ENCODE data around the gene RALB.
"Not testable (repeated sequence)": the region's sequence is repeated elsewhere in the genome, so short reads cannot be mapped to it uniquely, and the experiment has no call there.

The RALB gene

DNA sequence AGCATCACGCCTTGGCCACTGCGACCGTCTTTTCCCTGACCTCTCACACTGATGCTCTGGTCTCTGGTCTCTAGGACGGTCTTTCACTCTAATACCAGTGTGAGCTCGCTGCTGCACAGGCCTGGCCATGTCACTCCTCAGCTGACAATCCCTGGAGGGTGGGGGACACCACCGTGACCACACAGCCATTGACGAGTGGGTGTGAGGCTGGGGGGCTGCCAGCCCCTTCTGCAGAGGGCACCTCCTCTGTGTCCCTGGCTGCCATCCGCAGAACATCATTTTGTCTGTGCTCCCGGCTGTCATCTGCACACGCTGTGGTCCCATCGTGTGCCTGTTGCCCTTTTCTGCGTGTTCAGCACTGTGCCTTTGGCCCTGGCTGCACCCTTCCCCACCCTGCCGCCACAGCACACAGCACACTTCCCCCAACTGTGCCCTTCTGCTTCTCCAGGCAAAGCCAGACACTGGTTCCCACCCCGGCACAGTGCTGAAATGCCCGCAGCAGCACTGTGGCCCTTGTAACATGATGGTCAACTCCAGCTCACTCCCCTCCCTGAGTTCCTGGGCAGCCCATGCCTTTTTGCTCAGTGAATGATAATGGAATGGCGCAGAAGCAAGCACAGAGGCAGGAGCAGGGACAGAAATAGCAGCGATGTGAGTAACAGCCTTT is 62.8 kb downstream of the RALB start:
- DNase-seq (ENCODE audit: low spot score), result no peak

DNA sequence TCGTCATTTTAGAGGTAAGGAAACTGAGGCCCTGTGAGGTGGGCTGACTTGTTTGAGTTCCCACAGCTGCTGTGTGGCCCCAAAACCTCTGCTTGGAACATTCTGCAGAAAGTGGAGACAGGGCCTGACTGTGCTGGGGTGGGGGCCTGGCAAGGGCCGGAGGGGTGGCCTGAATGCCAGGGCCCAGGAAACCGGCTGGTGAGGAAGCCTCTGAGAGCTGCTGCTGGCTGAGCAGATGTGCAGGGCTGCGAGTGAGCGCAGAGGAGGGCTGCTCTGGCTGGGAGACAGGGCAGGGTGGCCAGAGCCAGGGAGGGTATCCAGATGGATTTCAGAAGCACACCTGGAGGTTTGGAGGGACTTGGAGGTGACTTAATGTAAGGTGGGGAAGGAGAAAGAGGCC is 63.4 kb downstream of the RALB start:
- DNase-seq (ENCODE audit: low spot score), result no peak

DNA sequence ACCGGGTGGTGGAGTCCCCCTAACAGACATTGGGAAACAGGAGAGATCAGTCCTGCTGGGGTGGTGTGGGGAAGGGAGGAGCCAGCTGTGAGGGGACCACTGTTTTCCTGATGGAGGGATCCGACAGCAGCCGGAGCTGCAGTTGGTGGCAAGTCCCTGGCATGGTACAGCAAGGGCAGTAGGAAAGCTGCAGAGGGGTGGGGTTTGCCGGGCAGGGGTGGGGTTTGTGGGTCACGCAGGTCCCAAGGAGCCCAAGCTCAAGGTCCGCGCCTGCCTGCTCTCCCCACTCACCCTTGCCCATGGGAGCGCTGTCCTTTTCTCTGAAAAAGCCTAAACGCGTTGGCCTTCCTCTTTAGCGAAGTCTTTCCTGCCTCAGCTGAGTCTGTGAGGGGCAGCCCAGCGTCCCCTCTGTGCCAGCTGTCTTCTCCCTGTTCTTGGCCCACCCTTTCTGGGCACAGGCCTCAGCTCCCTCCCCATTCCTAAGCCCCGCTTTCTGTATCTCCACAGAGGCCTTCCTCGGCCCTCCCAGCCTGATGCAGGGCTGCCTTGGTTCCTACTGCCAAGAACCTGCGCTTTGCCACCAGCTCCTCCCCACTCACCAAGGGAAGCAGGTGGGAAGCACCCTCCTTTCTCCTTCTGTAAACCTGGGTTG is 64.0 kb downstream of the RALB start:
- DNase-seq (ENCODE audit: low spot score), result no peak

DNA sequence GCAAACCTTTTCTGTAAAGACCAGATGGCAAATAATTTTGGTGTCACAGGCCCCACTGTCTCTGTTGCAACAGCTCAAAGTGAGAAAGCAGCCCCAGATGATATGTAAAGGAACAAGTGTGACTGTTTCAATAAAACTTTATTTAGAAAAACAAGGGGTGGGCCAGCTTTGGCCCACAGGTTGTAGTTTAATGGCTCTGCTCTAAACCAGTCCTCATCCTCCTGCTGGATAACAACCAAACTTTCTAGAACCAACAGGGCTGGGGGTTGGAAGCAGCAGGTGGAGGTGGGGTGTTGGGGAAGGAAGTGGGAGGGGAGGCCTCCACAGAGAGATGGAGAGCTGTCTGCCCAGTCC is 64.5 kb downstream of the RALB start:
- no peak for DNase-seq (ENCODE audit: low spot score)

DNA sequence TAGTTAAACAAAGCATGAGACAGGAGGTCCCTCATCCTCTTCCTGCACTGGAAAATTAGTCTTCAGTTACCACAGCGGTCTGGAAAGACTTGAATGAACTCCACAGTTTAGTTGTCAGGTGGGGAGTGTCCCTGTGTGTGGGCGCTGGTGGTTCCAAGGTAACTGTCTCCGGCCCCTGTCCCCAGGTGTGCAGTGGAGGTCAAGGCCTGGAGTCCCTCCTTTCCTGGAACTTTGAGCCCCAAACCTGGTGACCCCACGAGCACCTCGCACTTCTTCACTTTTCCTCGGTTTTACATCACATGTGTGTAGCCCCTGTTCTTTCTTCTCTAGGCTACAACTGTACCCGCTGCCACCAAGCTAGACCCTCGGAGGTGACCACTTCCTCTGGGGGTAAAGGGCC is 65.3 kb downstream of the RALB start:
- DNase-seq (ENCODE audit: low spot score), result no peak

DNA sequence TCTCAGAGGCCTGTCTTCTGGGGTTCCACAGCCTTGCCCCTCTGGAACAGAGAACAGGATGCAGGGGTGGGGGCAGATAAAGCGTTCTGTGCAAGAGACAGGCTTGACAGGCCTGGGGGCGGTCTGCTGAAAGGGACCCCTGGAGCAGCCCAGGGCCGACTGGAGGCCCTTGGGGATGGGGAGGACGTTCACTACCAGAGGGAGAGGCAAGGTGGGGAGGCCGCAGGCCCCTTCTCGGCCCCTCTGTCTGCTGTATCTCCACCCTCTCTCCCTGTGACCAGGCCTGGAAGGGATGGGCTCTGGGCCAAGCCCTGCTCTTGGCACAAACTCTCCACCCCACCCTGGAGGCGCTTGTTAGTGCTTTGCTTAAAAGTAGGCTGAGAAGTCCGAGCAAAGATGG is 66.0 kb downstream of the RALB start:
- DNase-seq (ENCODE audit: low spot score), result no peak

DNA sequence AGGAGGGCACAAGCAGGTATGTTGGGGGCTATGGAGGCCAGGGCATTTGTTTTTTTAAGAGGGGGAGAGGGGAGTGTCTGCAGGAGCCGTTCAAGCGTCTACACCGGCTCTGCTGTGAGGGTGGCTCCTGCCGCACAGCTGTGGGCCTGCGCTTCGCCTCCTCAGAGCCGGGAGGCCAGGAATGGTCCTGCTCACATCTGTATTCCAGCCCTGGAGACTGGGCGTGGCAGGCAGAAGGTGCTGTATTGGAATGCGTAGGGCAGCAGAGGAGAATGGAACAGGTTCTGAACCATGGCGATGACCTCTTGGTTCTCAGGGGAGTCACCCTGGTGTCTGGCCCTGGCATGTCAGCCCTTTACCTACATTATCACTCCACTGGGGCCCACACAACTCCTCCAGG is 66.5 kb downstream of the RALB start:
- DNase-seq (ENCODE audit: low spot score), result no peak

DNA sequence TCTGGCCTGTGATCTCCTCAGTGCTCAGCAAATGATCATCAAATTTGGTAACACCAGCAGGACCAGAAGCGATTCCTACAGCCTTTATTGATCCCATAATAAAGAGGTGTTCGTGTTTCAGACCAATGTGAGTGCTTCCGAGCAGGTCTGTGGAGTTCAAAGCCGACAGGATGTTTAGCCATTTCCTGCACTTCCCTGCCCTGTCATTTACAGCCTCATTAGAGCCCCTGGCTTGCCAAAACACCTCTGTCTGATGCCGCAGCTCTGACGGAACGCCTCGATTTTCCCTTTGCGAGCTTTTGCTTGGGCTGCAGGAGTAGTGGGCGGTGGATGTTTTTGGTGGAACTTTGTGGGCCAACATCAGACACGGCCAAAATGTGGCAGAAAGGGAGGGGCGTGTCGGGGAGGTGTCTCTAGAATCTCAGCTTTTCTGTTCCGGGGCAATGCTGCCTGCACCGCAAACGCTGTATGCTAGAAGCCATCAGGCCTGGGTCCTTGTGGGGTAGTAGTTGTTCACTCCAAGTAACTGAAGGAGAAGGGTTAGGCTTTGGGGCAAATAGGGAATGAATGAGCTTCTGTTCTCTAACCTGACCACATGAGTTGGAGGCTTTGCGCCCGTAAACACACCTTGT is 67.2 kb downstream of the RALB start:
- no peak for DNase-seq (ENCODE audit: low spot score)

DNA sequence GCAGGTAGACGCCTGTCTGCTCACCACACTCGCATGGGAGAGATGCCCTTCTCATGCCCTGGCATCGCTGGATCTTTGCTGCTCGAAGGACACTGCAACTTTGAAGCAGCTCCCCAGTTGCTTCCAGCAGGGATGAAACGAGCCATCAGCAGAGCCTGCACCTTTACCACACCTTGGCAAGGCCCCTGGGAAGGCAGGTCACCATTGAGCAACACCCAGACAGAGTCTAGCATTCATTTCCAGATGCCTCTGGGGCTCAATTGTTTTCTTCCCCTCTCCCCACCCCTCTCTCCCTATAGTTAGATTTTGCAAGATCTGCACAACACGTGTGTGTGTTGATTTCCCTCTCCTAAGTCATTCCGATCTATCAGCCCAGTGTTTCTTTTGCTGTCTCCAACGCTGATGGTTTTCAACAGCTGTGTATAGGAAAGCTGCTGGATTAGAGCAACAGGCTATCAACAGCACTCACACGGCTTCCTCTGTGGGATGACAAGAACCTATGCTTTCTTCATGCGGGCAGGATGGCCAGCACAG is 67.7 kb downstream of the RALB start:
- no peak for DNase-seq (ENCODE audit: low spot score)

DNA sequence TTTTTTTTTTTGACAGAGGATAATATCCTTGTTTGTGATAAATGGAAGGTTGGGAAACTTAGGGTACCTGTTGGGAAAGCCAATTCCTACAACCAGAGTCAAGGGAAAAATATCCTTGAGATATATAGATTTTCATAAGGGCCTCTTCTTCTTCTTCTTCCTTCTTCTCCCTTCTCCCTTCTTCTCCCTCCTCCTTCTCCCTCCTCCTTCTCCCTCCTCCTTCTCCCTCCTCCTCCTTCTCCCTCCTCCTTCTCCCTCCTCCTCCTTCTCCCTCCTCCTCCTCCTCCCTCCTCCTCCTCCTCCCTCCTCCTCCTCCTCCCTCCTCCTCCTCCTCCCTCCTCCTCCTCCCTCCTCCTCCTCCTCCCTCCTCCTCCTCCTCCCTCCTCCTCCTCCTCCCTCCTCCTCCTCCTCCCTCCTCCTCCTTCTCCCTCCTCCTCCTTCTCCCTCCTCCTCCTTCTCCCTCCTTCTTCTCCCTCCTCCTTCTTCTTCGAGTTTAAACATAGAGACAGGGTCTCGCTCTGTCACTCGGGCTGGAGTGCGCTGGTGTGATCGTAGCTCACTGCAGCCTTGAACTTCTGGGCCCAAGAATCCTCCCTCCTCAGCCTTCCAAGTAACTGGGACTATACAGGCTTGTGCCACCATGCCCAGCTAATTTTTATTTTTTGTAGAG is 68.4 kb downstream of the RALB start:
- not testable (repeated sequence) for DNase-seq (ENCODE audit: low spot score)

DNA sequence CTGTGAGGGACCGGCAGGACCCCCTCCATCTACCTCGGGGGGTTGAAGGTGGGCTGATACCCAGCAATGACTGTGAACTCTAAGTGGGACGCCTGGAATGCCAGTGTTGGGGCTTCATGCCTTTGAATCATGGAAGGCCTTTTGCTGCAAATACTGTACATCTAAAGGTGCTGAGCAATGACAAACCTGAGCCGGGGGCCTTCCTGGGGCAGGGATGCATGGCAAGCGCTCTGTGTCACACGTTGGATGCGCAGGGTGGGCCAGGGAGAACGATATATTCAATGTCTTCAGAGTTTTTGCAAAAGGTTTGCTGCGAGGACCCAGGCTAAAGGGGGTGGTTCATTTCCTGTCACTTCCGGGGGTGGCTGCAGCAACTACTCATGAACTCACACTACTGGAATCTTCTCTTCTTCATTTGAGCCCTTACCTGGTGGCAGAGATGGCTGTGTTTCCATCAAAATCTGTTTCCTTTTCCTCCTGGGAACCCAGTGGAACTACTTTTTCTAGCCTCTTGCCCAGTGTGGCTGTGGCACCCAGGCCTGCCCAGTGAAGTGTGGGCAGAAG is 69.2 kb downstream of the RALB start:
- no peak for DNase-seq (ENCODE audit: low spot score)

DNA sequence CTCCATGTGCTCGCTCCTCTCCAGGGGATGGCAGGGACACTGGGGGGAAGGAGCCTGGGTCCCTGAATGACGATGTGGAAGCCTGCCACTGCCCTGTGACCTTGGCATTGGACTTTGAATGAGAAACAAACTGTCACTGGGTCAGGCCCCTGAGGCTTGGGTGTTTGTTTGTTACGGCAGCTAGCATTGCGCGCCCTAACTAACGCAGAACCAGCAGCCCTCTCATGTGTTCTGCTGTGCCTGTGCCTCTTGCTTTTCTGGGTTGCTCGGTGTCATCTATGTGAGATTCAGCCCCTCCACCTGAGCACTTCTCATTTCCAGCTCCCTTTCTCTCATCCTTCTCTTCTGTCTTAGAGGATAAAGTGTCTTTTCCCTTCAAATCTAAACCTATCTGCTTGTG is 69.7 kb downstream of the RALB start:
- no peak for DNase-seq (ENCODE audit: low spot score)

DNA sequence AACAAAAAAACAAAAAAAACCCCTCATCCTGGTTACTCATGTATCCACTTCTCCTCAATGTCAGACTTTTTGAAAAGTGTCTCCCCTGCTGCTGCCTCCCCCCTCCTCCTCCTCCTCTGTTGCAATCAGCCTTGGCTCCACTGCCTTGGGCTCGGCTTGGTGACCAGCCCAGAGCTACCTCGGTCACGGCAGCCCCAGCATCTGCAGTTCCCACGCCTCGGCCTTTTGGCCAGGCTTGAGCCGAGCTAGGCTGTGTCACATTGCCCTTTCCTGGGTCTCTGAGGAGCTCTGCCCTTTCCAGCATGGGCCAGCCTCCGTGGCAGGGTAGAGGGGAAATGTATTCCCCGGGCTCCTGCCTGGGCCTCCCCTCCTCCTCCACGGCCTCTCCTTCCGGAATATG is 70.6 kb downstream of the RALB start:
- no peak for DNase-seq (ENCODE audit: low spot score)

DNA sequence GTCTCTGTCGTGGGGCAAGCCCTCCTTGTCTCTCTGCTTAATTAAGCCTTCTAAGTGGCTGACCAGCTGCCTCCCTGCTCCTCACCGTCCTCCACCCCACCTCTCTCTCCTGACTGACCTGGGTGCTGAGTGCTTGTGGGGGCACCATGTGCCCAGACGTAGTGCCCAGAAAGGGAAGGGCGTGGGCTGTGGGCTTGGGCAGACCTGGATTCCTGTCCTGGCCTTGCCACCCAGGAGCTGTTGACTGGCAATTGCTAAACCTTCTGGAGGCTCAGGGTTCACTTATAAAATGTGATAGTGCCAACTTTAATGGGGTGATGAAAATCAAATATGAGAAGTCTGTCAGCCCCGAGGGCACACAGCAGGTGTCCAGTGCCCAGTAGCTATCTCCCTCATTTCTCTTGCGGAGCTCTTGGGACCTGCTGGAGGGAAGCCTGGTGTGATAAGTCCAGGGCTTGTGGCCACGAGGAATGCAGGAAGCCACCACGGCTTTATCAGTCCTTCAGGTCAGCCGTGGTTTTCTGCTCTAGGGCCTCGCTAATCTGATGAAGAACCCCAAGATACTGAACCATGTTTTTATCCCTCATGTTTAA is 71.3 kb downstream of the RALB start:
- no peak for DNase-seq (ENCODE audit: low spot score)

DNA sequence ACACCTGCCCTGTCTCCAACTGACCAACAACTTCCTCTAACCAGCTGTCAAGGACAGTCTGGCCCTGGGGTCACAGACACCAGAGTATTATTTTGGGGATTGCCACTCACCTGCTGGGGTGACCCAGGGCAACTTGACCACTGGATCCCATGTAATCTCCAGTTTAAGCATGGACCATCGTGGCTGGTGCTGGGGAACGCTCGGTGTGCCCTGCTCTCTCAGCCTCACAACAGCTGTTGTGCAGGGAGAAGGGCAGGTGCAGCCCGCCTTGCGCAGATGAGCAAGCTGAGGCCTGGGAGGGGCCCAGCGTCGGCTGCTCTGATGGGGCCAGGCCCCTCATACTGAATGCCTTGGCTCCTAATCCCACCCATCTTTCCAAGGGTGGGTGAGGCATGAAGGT is 72.3 kb downstream of the RALB start:
- DNase-seq (ENCODE audit: low spot score), result no peak

DNA sequence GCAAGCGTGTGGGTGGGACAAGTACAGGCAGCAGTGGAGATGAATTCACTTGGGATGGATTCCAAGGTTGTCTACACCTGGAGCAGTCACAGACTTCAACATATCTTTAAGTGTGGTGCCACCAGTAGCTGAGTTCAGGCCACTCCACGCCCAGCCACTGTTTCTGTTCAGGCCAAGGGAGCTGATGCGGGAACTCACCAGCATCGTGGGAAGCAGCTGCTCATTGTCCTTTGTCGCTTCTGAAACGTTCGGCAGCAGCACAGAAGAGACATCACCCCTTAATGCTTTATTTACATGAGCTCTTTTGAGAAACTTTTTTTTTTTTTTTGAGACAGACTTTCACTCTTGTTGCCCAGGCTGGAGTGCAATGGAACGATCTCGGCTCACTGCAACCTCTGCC is 73.4 kb downstream of the RALB start:
- no peak for DNase-seq (ENCODE audit: low spot score)

DNA sequence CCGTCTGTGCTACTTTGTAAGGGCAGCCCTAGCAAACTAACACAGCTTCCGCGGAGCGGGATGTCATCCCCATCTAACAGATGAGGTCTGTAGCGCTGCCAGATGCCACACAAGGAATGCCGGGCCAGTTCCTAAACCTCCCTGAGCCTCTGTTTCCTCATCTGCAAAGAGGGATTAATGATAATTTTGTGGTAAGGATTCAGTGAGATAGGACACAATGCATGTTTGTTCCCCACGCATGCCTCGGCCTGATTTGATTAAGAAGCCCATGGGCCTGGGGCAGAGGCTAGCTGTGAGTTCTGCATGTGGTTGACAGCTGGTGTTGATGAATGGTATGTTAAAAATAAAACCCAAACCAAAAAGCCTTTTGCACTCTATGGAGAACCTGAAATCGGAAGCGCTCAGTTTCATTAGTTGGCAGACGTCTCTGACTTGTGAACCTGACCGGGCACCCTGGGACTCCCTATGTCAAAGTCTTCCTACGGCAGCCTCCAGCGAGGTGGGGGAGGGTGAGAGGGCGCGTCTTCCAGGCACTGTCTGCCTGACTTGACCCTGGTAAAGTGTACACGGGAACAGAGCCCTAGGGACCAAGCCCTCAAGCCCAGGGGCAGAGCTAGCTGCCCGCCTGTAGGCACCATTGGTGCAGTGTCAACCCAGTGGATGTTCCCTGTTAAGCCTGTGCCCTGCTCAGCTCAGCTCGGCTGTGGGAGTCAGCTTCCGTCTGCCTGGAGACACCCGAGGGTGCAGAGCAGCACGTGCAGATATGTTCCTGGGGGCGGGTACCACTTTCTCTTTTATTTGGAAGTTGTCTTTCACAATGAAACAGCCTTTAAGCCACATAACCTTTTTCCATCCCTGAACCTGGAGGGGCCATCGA is 78.5 kb downstream of the RALB start:
- DNase-seq (ENCODE audit: low spot score), result no peak

DNA sequence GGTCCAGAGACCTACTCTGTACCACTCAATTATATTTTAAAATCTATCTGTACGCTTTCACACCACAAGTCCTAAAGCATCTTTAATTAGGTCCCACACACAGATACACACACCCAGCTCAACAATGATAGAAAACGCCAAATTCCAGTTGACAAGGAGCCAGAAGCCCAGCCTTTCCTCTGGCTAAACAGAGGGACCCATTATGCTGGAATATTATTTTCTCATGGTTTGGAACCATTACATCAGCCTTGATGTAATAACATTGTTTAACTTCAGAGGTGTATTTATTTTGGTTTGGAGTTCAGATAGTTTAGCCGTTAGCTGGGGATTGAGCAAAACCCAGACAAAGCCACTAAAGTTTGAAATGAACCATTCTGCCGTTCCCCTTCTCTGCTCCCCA is 79.3 kb downstream of the RALB start:
- DNase-seq (ENCODE audit: low spot score), result no peak

DNA sequence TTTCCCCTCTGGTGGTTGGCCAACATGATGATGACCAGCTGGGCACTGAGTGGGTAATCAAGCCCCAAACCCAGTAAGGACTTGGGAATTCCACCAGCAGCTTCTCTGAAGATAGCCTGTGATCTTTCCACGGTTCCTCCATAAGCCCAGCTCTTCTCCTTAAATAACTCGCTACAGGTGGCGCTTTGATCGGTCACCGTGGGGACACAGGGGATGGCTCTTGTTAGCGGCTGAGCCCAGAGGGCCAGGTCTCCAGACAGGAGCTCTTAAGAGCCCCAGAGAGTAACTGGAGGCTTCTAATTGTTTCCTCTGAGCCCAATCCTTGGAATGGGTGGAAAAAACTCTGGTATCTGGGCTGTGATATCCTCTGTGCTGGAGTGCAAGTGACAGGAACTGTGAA is 79.7 kb downstream of the RALB start:
- DNase-seq (ENCODE audit: low spot score), result no peak

DNA sequence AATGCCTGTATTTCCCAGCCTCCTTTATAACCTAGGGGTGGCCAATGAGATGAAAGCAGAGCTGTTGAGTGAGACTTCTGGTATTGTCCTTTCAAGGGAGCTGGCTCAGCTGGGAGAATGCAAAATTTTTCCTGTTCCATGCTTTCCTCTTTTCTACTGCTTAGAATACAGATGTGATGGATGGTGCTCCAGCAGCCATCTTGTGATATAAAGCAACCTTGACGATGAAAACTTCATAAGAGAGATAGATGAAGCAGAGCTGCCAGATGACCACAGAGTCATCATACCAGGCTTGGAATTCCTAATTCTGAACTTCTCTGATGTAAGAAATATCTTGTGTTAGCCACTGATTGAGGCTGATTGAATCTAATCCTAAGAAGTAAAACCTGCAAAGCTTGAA is 81.4 kb downstream of the RALB start:
- no peak for DNase-seq (ENCODE audit: low spot score)

DNA sequence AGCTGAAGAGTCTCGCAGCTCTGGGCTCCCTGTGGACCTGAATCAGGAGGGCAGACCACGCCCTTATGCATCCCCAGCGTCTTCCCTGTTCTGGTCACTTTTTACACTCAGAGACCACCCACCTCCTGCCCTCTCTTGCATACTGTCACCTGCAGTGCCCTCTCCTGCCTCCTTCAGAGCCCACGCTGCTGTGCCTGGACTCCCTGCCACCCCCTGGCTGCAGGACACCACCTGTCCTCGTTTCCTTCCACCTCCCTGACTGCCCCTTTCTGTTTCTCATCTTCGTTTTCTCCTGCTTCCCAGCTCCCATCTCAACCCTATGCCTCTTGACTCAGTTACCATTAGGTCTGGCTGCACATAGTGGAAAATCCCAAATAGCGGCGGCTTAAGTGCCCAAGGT is 84.1 kb downstream of the RALB start:
- no peak for DNase-seq (ENCODE audit: low spot score)
